ENCODE data around the gene LY86.

- TF ChIP-seq CTCF (IDR thresholded peaks at IDR 0.05) (no peak), POLR2A (IDR thresholded peaks at IDR 0.05) (no peak)
Measured at GRCh38 chr6:6645261-6645917, 56.9 kb downstream of the LY86 start.

Data from thyroid gland (tissue), 4 donors.